ENCODE results near the gene MYRIP. TPM values are rescaled to one million over a fixed set of nuclear protein-coding genes. Genes with fewer than 3 reads are reported as not detected.
A peak's percentile ranks its signal among the peaks of the same experiment; 100 is the strongest.

Gene MYRIP
- polyA plus RNA-seq, 6 donors from 2014 or later: not detected

DNA sequence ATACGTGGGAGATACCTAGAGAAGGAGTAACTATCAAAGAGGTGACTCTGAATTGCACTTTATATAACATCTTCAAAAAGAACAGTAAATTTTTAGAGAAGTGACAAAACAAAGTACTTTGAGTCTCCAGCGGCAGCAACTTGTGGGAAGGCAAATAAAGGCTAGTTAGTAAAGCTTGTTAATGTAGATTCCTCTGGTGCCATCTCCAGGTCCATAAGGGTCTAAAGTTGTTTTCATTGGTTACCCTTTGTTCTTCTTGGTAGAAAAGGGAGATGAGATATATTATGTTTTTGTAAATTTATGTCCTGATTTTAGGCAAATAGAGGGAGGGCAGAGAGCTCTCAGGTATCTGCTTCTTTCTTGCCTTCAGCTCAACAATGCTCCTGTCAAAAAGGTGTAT lies 161.6 kb downstream of the MYRIP start:
- Mint-ChIP-seq H3K4me1 (no peaks in the 10 kb centered on the region), H3K4me3 (no peak overlapping the region), H3K27me3 (peaks cover 8 to 19% (median 15%) of the 10 kb centered on the region in 3 donors), H3K36me3 (no peaks in the 10 kb centered on the region), H3K9me3 (peaks cover 0 to 9% (median 4%) of the 10 kb centered on the region in 7 donors), H3K27ac (no peak overlapping the region)
- DNase-seq (no peak), ATAC-seq (ENCODE audit: low read depth in 2 of 2) (no peak)

DNA sequence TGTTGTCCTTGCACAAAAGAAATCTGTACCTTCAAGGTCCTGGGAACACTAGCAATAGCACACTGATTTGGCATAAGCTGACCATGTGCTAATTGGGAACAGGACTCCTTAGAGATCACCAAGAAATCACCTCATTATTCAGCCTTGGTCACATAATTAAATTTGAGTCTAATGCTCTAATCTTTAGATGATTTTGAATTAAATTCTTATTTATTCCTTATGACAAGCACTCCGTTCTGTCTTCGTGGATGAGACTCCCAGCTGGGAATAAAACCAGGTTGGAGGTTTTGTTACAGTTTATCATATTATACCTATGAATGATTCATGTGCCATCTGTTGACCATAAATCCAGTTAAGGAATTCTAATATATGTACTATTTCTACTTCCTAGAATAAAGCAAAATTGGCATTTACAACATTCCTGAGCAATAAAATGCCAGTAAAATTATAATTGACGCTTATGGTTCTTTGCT lies 162.2 kb downstream of the MYRIP start:
- Mint-ChIP-seq H3K27me3 (peaks cover 8 to 19% (median 15%) of the 10 kb centered on the region in 3 donors), H3K36me3 (no peaks in the 10 kb centered on the region), H3K4me1 (no peaks in the 10 kb centered on the region), H3K4me3 (no peak overlapping the region), H3K27ac (no peak overlapping the region), H3K9me3 (peaks cover 0 to 9% (median 4%) of the 10 kb centered on the region in 7 donors)
- ATAC-seq (ENCODE audit: low read depth in 2 of 2) (no peak), DNase-seq (no peak)

DNA sequence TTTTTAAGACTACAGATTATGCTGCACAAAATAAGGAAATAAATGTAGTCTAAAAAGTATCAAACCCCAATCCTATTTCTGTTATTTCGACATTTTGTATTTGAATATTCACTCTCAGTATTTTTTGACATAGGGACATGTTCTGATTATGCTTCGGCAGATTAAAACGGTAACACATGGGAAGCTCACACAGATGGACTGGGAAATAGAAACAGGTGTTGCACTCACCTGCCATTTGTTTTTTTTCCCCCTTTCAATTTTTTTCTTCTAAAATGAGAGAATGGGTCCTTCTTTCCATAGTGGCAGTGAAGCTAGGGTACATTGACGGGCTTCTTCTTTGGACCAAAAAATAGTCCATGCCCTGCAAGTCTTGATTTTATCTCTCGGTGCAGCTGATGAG lies 163.1 kb downstream of the MYRIP start:
- Mint-ChIP-seq H3K27ac (no peak overlapping the region), H3K4me1 (no peaks in the 10 kb centered on the region)
- ATAC-seq (ENCODE audit: low read depth in 2 of 2): no peak

DNA sequence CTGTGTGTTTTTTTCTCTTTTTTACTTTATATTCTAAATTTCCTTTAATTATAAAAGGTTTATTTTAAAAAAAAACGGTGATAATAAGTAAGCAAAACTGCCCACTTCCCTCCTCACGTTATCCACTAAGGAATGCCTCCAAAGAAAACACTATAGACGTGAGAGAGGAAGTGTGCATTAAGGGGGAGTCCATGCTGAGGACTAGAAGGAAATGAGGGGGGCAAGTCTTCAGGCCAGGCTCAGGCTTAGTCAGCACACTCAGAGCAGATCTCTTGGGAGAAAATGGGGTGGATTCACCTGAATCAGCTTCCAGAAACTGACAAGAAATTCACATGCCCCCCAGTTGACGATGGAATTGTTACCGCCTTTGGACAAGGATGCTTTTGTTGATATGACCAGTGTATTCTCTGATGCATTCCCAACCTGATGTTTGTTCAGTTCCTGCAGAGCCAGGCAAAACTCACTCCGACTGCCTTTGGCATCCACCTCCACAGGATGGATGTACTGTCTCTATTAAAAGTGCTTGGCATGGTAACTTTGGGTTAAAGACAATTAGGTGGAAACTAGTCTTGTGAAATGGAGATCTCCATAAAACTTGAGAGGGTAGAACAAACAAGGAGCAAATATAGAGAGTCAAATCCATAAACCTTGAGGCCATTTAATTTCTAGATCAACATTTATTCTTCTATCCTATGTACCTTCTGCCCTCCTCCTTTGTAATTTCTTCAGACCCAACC lies 167.8 kb downstream of the MYRIP start:
- H3K4me1 Mint-ChIP-seq: no peaks in the 10 kb centered on the region
- H3K27me3 Mint-ChIP-seq: peaks cover 0 to 13% (median 6%) of the 10 kb centered on the region in 3 donors
- peaks cover 0 to 9% (median 4%) of the 10 kb centered on the region in 7 donors for H3K9me3 Mint-ChIP-seq

More for the DNA sequence above, 163.1 kb downstream of the MYRIP start:
- Mint-ChIP-seq H3K36me3 (no peaks in the 10 kb centered on the region), H3K4me3 (no peak overlapping the region), H3K9me3 (peaks cover 0 to 9% (median 6%) of the 10 kb centered on the region in 7 donors), H3K27me3 (peaks cover 8 to 19% (median 15%) of the 10 kb centered on the region in 3 donors)
- DNase-seq: no peak

DNA sequence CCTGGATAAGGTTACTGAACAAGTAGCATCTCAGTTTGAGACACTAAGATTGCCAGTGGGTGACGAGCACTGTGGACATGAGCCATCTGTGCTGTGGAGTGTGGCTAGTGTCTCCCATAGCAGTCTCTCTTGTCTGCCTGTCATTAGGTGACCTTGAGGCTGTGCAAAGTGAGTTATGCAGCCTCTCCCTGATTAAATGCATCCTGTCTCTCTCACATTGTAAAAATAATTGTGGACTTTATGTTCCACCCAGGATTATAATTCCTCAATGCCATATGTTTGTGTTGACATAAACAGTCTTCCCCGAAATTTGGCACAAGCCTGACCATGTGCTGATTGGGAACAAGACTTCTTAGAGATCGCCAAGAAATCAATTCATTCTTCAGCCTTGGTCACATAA lies 168.9 kb downstream of the MYRIP start:
- no peak for DNase-seq
- H3K4me3 Mint-ChIP-seq: no peak overlapping the region
- H3K9me3 Mint-ChIP-seq: peaks cover 0 to 7% (median 4%) of the 10 kb centered on the region in 7 donors
- H3K36me3 Mint-ChIP-seq: no peaks in the 10 kb centered on the region
- no peaks in the 10 kb centered on the region for H3K4me1 Mint-ChIP-seq
- no peak overlapping the region for H3K27ac Mint-ChIP-seq
- ATAC-seq (ENCODE audit: low read depth in 2 of 2): no peak
- H3K27me3 Mint-ChIP-seq: peaks cover 0 to 7% (median 6%) of the 10 kb centered on the region in 3 donors

More for the DNA sequence above, 167.8 kb downstream of the MYRIP start:
- Mint-ChIP-seq H3K4me3 (no peak overlapping the region), H3K36me3 (no peaks in the 10 kb centered on the region), H3K27ac (no peak overlapping the region)
- DNase-seq (no peak), ATAC-seq (ENCODE audit: low read depth in 2 of 2) (no peak)

DNA sequence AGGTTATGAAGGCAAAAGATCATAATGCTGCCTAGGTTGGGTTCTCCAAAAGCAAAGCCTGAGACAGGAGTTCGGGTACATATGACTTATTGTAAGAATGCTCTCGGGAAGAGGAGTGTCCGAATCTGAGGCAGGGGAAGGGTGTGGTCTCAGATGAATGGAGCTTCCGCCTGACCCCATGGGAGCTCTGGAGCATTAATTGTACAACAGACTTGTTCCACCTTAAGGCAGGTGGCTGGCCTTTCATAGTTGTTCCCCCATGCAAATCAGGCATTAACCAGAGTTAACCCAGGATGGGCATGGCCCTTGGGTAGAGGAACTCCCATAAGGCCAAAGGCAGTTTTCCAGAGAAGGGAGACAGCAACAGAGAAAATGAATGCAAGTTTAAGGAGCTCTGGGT lies 170.6 kb downstream of the MYRIP start:
- Mint-ChIP-seq H3K36me3 (no peaks in the 10 kb centered on the region), H3K27me3 (no peaks in the 10 kb centered on the region), H3K9me3 (peaks cover 0 to 4% (median 3%) of the 10 kb centered on the region in 7 donors), H3K4me3 (no peak overlapping the region), H3K27ac (no peak overlapping the region), H3K4me1 (no peaks in the 10 kb centered on the region)
- no peak for ATAC-seq (ENCODE audit: low read depth in 2 of 2)
- no peak for DNase-seq

DNA sequence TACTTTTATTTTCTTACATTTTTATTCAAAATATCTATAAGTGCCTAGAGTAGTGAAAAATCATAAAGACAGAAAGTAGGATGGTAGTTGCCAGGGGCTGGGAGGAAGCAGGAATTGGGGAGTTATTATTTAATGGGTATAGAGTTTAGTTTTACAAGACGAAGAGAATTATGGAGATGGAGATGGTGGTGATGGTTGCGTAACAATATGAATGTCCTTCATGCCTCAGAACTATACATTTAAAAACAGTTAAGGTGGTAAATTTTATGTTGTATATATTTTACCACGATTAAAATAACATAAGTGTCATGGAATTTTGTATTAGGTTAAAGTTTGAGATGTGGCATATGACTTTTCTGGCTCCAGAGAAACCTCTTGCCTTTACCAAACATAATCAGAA lies 171.4 kb downstream of the MYRIP start:
- Mint-ChIP-seq H3K27ac (peak overlapping the region in 1 of 6 donors; percentile 24), H3K9me3 (peaks cover 0 to 4% (median 2%) of the 10 kb centered on the region in 7 donors), H3K4me1 (no peaks in the 10 kb centered on the region), H3K27me3 (no peaks in the 10 kb centered on the region), H3K4me3 (no peak overlapping the region), H3K36me3 (no peaks in the 10 kb centered on the region)
- ATAC-seq (ENCODE audit: low read depth in 2 of 2): no peak
- no peak for DNase-seq

DNA sequence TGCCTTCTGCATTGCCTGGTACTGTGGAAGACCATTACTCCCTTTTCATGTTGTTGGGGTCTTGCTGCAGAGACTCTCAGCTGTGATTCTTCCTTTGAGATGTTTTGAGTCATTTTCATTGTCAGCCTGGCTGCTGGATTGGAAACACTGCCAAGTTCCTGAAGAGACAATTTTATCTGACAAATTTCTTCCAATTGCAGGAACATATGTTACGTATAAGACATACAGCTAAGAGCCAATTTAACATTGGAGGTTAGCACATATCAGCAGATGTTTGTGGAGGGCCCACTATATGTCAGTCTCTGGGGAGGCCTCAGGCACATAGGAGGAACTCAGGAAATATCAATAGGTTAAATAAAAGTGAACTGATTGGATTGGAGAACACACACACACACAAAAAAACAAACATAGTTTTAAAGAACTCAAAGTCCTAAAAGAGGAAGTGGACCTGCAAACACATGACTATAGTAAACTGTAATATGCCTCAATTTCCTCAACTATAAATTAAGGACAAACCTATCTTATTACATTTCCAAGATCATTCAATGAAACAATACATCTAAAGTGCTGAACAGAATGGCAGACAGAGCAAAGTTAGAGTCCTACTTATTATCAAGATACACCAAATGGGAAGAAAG lies 172.3 kb downstream of the MYRIP start:
- ATAC-seq (ENCODE audit: low read depth in 2 of 2) (no peak), DNase-seq (no peak)
- Mint-ChIP-seq H3K27ac (no peak overlapping the region), H3K4me3 (no peak overlapping the region), H3K4me1 (no peaks in the 10 kb centered on the region), H3K9me3 (peaks cover 0 to 8% (median 3%) of the 10 kb centered on the region in 7 donors), H3K36me3 (no peaks in the 10 kb centered on the region), H3K27me3 (no peaks in the 10 kb centered on the region)

DNA sequence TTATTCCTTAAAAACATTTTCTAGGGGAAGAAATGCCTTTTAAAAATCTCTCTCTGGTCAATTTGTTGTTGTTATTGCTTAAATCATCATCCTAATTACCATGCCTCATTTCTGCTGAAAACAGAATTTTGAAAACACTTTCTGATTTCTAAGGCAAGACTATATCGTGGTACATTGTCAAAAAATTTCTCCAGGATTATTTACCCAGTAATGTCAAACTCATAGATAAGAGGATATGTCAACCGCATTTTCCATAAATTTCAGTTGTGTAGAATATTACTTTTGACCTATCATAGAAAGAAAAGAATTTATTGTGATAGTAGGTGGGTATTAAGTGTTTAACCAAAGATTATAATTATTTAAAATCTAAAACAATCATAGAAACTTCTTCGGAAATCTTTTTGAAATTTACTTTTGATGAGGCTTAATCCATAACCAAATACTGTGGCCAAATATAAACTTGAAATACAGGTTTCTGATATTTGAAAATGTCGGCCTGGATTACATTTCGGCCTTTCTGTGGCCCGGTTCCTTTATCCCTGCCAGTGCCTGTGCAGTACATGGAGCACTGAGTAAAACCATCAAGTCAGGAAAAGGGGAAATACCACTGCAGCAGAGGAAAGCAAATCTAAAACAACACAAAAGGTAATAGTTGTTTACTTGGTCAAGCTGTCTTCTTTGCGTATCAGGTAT lies 173.4 kb downstream of the MYRIP start:
- Mint-ChIP-seq H3K27ac (no peak overlapping the region), H3K9me3 (peaks cover 0 to 8% (median 1%) of the 10 kb centered on the region in 7 donors), H3K27me3 (no peaks in the 10 kb centered on the region), H3K4me1 (no peaks in the 10 kb centered on the region), H3K4me3 (no peak overlapping the region), H3K36me3 (no peaks in the 10 kb centered on the region)
- ATAC-seq (ENCODE audit: low read depth in 2 of 2) (no peak), DNase-seq (no peak)

DNA sequence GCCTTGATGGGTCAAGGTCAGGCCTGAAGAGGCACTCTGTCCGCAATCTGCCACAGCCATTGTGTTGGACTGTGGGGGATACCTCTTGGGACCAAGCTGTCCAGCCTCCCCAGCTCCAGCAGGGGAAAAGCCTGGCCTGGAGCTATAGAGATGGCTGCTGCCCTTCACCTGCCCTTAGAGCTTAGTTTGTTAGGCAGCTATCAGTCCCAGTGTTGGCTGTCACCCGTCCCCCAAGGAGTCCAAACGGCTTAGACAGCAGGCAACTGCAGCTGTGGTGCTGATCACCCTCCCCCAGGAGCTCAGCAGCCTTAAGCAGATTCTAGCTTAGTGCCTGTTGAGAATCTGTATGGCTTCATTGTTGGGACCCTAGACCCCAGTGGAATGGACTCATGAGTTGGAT lies 180.3 kb downstream of the MYRIP start:
- no peak for ATAC-seq (ENCODE audit: low read depth in 2 of 2)
- no peaks in the 10 kb centered on the region for H3K4me1 Mint-ChIP-seq
- H3K4me3 Mint-ChIP-seq: no peak overlapping the region
- no peaks in the 10 kb centered on the region for H3K36me3 Mint-ChIP-seq
- H3K27me3 Mint-ChIP-seq: peaks cover 4 to 24% (median 10%) of the 10 kb centered on the region in 3 donors
- peaks cover 0 to 10% (median 4%) of the 10 kb centered on the region in 7 donors for H3K9me3 Mint-ChIP-seq
- no peak for DNase-seq
- H3K27ac Mint-ChIP-seq: no peak overlapping the region

DNA sequence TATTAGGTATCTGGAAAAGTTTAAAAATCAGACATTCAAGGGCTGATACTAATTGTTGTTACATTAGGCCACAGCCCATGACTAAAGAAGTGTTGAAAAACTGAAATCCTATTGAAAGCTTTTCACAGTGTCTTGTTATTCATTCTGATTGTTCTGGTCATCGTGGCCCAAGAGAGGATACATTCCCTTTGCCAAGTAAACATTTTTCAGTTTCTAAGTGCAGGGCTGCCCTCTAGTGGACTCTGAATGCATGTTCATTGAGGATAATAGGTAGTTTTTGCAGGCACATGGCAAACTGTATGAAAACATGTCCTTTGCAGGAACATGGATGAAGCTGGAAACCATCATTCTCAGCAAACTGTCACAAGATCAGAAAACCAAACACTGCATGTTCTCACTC lies 181.1 kb downstream of the MYRIP start:
- Mint-ChIP-seq H3K4me3 (no peak overlapping the region), H3K27ac (no peak overlapping the region), H3K27me3 (peaks cover 4 to 24% (median 18%) of the 10 kb centered on the region in 3 donors), H3K4me1 (no peaks in the 10 kb centered on the region), H3K36me3 (peaks cover 0 to 7% of the 10 kb centered on the region in 2 donors), H3K9me3 (peaks cover 4 to 16% (median 6%) of the 10 kb centered on the region in 7 donors)
- ATAC-seq (ENCODE audit: low read depth in 2 of 2): no peak
- no peak for DNase-seq

DNA sequence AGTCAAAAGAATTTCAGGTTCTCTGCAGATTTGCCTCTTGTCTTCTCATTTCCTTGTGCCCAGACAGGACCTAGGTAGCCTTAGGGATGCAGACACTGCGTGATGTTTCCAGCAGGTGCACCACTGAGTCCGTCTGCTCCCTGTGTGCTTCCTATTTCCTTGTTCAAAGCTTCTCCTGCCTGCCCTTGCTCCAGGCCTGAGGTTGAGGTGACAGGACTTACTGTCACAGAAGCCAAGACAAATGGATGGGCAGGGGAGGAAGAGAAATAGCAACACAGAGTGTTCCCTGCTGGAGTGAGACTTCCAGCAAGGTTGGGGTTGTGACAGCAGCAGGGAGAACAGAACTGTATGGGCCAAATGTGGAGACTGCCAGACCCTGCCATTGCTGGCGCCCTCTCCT lies 199.4 kb downstream of the MYRIP start:
- no peak for DNase-seq
- H3K4me1 Mint-ChIP-seq: no peaks in the 10 kb centered on the region
- peaks cover 0 to 5% (median 0%) of the 10 kb centered on the region in 3 donors for H3K27me3 Mint-ChIP-seq
- H3K9me3 Mint-ChIP-seq: no peaks in the 10 kb centered on the region
- no peak for ATAC-seq (ENCODE audit: low read depth in 2 of 2)
- H3K36me3 Mint-ChIP-seq: no peaks in the 10 kb centered on the region
- H3K4me3 Mint-ChIP-seq: no peak overlapping the region
- no peak overlapping the region for H3K27ac Mint-ChIP-seq

DNA sequence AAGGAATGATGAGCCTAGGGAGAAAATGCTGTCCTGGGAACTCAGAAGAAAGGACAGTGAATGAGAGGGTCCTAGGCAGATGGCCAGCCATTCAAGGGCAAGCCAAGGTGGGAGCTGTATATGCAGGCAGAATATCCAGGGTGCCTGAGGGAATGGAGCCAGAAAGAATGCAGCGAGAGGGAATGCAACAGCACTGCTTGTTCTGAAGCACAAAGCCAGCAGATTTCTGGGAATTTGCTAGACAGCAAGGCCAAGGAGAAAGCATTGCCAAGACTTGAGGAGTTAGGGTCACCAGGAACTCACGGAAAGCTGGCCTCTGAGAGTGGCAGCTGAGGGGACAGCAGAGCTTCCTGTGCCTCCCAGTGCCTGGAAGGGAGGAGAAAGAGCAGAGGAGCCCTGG lies 200.6 kb downstream of the MYRIP start:
- Mint-ChIP-seq H3K9me3 (no peaks in the 10 kb centered on the region), H3K27me3 (peaks cover 0 to 8% (median 0%) of the 10 kb centered on the region in 3 donors), H3K4me1 (no peaks in the 10 kb centered on the region), H3K4me3 (no peak overlapping the region), H3K36me3 (no peaks in the 10 kb centered on the region), H3K27ac (no peak overlapping the region)
- ATAC-seq (ENCODE audit: low read depth in 2 of 2) (no peak), DNase-seq (no peak)

Measured in naive B cell (primary cell).